Spleen (tissue), 11 donors: ENCODE results near the gene PIP5K1B. TPM values are rescaled to one million over a fixed set of nuclear protein-coding genes. Genes with fewer than 3 reads are reported as not detected.

Experiments
- DNase-seq: peaks from one replicate; pipeline ENCODE4 v3.0.0-alpha.2; 2020
- H3K27ac ChIP-seq, 8 donors: fragments of 200-600 bp; sonication (generic) in 7 of 8; 1 replicate in 4 of 8; 2 replicates in 4 of 8; pipeline versions ENCODE4 v1.5.0 to v1.8.0; 2016 to 2021; ENCODE audit warnings: inconsistent platforms in 4 of 8, mild to moderate bottlenecking in 4 of 8, moderate library complexity in 1 of 8
- H3K27me3 ChIP-seq, 7 donors: fragments of 200-600 bp; sonication (generic) in 6 of 7; replicated peaks in 1 of 7; 1 replicate in 4 of 7; 2 replicates in 3 of 7; pipeline versions ENCODE4 v1.5.0 to v1.8.0; 2016 to 2021; ENCODE audit warnings: inconsistent platforms in 3 of 7, mild to moderate bottlenecking in 1 of 7
- H3K36me3 ChIP-seq, 6 donors: fragments of 200-600 bp; sonication (generic) in 5 of 6; 1 replicate in 4 of 6; 2 replicates in 2 of 6; pipeline versions ENCODE4 v1.5.0 to v1.8.0; 2016 to 2021; ENCODE audit warnings: inconsistent platforms in 2 of 6
- H3K4me1 ChIP-seq, 6 donors: fragments of 200-600 bp; sonication (generic) in 5 of 6; 1 replicate in 3 of 6; 2 replicates in 3 of 6; pipeline versions ENCODE4 v1.5.0 to v1.8.0; 2016 to 2021; ENCODE audit warnings: inconsistent platforms in 3 of 6
- H3K4me3 ChIP-seq, 8 donors: fragments of 200-600 bp; sonication (generic) in 7 of 8; 1 replicate in 4 of 8; 2 replicates in 4 of 8; pipeline versions ENCODE4 v1.5.0 to v1.8.0; 2016 to 2021; ENCODE audit warnings: inconsistent platforms in 4 of 8, mild to moderate bottlenecking in 4 of 8, moderate library complexity in 2 of 8
- H3K9me3 ChIP-seq, 8 donors: fragments of 200-600 bp; sonication (generic) in 7 of 8; 1 replicate in 4 of 8; 2 replicates in 4 of 8; pipeline versions ENCODE4 v1.5.0 to v1.8.0; 2016 to 2021; ENCODE audit warnings: inconsistent platforms in 4 of 8
- POLR2A ChIP-seq, 3 donors: fragments of 450-650 bp; IDR thresholded peaks; one replicate each; pipeline ENCODE4 v1.5.1; 2017; ENCODE audit warnings: antibody characterized with exemption in 3 of 3, mild to moderate bottlenecking in 1 of 3
- POLR2AphosphoS5 ChIP-seq, 3 donors: sonication (generic); formaldehyde crosslinking; IDR thresholded peaks; one replicate each; pipeline ENCODE4 v1.5.1; 2017; ENCODE audit warnings: antibody characterized with exemption in 3 of 3
- WGBS, 5 donors: extraction: QIAGEN DNeasy Blood & Tissue Kit in 3 of 5; methylation state at CpG; one replicate each; pipeline versions ENCODE4 v1.1.5 to v1.1.7; 2013 to 2018; 5-methylcytosine and 5-hydroxymethylcytosine counted together
- intact Hi-C: fragments of 100-400 bp; cut with DNase I; formaldehyde crosslinking; loops from one replicate; pipeline ENCODE4 v1.15.0; 2023; ENCODE audit warnings: low total_unique reads
- polyA plus RNA-seq, 3 donors: library from polyadenylated mRNA; stranded (reverse); fragments of 200-250 nt; gene quantifications; one replicate each; pipeline ENCODE4 v1.2.1, GENCODE V29; 2013
- total RNA-seq, 7 donors: library from RNA; depleted of rRNA in 3 of 7; stranded (reverse); fragments of >200 nt in 3 of 7; fragmentation: NEBNext Ultra II Directional in 4 of 7; extraction: Animal tissue kit (Norgen Biotek cat#: 25700) in 4 of 7; gene quantifications; one replicate each; pipeline versions ENCODE4 v1.1.0 to v1.2.1, GENCODE V29; 2016 to 2021
- TF ChIP-seq, protein P1 (sequence below), 11 experiments: fragments of 200-600 bp in 7 of 11; fragments of 450-650 bp in 4 of 11; sonication (generic) in 4 of 11; IDR thresholded peaks in 8 of 11; conservative IDR thresholded peaks in 3 of 11; 1 replicate in 7 of 11; 2 replicates in 4 of 11; pipeline versions ENCODE4 v1.4.0 to v1.8.0; 2016 to 2021; ENCODE audit warnings: antibody characterized with exemption in 11 of 11, inconsistent platforms in 4 of 11, mild to moderate bottlenecking in 1 of 11
- donor health status: healthy with polysubstance abuse.
- donor health status: DM: no; HTN: no; CAD: no; lungs with moderate emphysema.
- donor health status: DM: no; HTN: no; CAD: no.
- donor health status: Bipolar disorder and iron deficiency.
- donor health status: healthy.
- donor health status: DM: no; HTN: no; CAD: no.
- donor health status: DM: yes; HTN: yes; CAD: no.

The PIP5K1B gene
- total and polyA plus RNA-seq, 10 donors, result 1.5 to 10.3 (median 6.8) TPM

DNA sequence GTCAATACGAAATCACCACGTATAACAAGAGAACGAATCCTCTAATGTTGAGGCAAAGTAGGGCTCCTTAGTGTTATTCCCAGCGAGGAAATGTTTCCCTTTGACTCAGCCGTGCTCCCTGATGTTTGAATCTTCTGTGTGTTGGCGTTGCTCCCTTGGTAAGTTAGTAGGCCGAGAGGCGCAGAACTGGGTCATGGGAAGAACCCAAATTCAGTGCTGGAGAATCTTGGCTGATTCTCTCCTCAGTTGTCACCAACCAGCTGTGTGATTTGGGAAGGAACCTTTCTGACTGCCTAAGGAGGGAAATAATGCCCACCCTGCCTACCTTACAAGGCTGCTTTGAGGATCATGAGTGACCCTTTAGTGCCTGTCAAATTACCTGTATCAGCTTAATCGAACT lies 286.4 kb downstream of the PIP5K1B start:
- no peaks in the 10 kb centered on the region for H3K9me3 ChIP-seq
- peaks cover 0 to 13% (median 7%) of the 10 kb centered on the region in 6 donors for H3K4me1 ChIP-seq
- DNase-seq, result no peak
- H3K27me3 ChIP-seq, result no peaks in the 10 kb centered on the region
- H3K27ac ChIP-seq, result no peak overlapping the region
- intact Hi-C loops, result loop anchor here (10.0 kb wide), 1 partner anchor 147 kb away; no protein-coding TSS in a partner anchor
- H3K4me3 ChIP-seq, result no peak overlapping the region
- no peaks in the 10 kb centered on the region for H3K36me3 ChIP-seq
- TF ChIP-seq, protein P1, sequence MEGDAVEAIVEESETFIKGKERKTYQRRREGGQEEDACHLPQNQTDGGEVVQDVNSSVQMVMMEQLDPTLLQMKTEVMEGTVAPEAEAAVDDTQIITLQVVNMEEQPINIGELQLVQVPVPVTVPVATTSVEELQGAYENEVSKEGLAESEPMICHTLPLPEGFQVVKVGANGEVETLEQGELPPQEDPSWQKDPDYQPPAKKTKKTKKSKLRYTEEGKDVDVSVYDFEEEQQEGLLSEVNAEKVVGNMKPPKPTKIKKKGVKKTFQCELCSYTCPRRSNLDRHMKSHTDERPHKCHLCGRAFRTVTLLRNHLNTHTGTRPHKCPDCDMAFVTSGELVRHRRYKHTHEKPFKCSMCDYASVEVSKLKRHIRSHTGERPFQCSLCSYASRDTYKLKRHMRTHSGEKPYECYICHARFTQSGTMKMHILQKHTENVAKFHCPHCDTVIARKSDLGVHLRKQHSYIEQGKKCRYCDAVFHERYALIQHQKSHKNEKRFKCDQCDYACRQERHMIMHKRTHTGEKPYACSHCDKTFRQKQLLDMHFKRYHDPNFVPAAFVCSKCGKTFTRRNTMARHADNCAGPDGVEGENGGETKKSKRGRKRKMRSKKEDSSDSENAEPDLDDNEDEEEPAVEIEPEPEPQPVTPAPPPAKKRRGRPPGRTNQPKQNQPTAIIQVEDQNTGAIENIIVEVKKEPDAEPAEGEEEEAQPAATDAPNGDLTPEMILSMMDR (IDR thresholded peaks at IDR 0.05 in 8 of 11, conservative IDR thresholded peaks at IDR 0.05 in 3 of 11), result no peak
- TF ChIP-seq POLR2A (IDR thresholded peaks at IDR 0.05) (no peak), POLR2AphosphoS5 (IDR thresholded peaks at IDR 0.05) (no peak)
- WGBS, 5 donors, result 81 to 94% (median 88%) methylated on average over 9 of the region's 9 CpGs

DNA sequence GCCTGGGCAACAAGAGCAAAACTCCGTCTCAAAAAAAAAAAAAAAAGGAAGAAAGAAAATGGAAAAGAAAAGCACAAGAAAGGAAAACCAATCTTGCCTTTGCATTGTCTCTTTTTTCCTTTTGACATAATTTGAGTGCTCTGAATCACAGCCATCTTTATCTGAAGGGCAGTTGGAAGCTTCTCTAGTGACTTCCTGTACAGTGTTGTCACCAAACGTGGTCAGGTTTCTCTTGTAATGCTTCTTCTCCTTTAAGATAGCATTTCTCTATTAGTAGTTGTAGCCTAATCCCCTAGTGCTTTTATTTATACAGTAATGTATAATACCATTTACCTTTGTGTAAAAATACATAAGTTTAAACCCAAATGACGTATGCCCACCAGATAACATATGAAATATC lies 290.7 kb downstream of the PIP5K1B start:
- intact Hi-C loops, result loop anchor here (10.0 kb wide), 1 partner anchor 151 kb away; no protein-coding TSS in a partner anchor
- TF ChIP-seq, protein P1 (IDR thresholded peaks at IDR 0.05 in 8 of 11, conservative IDR thresholded peaks at IDR 0.05 in 3 of 11), result no peak
- no peak for TF ChIP-seq POLR2AphosphoS5 (IDR thresholded peaks at IDR 0.05)
- H3K27ac ChIP-seq, result peak overlapping the region in 1 of 8 donors; percentile 12
- H3K27me3 ChIP-seq, result no peaks in the 10 kb centered on the region
- H3K4me1 ChIP-seq, result peaks cover 0 to 45% (median 13%) of the 10 kb centered on the region in 6 donors
- no peak for DNase-seq
- H3K9me3 ChIP-seq, result no peaks in the 10 kb centered on the region
- H3K4me3 ChIP-seq, result no peak overlapping the region
- 38 to 54% (median 51%) methylated on average over 3 of the region's 3 CpGs for WGBS, 5 donors
- no peaks in the 10 kb centered on the region for H3K36me3 ChIP-seq

DNA sequence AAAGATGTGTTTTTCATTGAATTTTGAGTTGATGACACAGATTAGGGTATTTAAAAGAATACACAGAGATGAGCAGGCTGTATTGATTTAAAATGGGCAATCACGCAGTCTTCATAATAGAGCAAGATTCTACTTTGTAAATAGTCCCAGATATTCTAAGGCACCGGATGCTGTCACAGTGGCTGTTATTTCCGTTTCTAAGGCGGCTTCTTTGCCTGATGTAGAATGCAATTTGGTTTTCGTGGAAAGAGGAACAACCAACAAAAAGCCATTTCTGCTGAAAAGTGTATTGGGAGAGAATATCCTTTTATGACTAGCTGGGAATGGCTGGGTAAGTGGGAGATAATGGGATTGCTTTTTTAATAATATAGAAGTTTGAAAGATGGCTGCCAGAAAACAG lies 291.4 kb downstream of the PIP5K1B start:
- intact Hi-C loops, result loop anchor here (10.0 kb wide), 1 partner anchor 152 kb away; no protein-coding TSS in a partner anchor
- Histone ChIP-seq H3K4me1 (peaks cover 0 to 45% (median 13%) of the 10 kb centered on the region in 6 donors), H3K4me3 (no peak overlapping the region), H3K27me3 (no peaks in the 10 kb centered on the region), H3K27ac (peak overlapping the region in 1 of 8 donors; percentile 12), H3K36me3 (no peaks in the 10 kb centered on the region), H3K9me3 (no peaks in the 10 kb centered on the region)
- TF ChIP-seq POLR2AphosphoS5 (IDR thresholded peaks at IDR 0.05), result no peak
- no peak for TF ChIP-seq POLR2A (IDR thresholded peaks at IDR 0.05)
- TF ChIP-seq, protein P1 (IDR thresholded peaks at IDR 0.05 in 8 of 11, conservative IDR thresholded peaks at IDR 0.05 in 3 of 11), result no peak
- WGBS, 5 donors, result 39 to 66% (median 55%) methylated on average over 5 of the region's 5 CpGs
- DNase-seq, result no peak

DNA sequence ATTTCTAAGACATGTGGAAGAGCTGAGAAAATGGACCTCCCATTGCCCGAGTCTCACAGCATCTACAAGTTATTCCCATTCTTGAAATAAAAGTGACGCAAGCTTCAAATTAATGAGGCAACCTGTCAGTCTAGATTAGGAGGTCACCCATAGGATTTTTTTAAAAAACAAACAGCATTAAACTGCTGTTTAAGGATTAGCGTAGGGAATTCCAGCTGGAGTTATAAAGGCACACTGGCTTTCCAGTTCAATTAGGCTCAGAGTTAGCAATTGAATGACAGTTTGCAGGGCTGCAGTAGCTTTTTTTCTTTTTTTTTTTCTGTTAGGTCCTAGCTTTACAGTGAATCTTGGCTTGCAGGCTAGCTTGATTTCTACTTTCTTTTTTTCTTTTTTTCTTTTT lies 292.6 kb downstream of the PIP5K1B start:
- no peak overlapping the region for H3K27ac ChIP-seq
- TF ChIP-seq, protein P1 (IDR thresholded peaks at IDR 0.05 in 8 of 11, conservative IDR thresholded peaks at IDR 0.05 in 3 of 11), result no peak
- TF ChIP-seq POLR2A (IDR thresholded peaks at IDR 0.05) (no peak), POLR2AphosphoS5 (IDR thresholded peaks at IDR 0.05) (no peak)
- DNase-seq, result no peak
- H3K9me3 ChIP-seq, result no peaks in the 10 kb centered on the region
- intact Hi-C loops, result loop anchor here (10.0 kb wide), 1 partner anchor 153 kb away; no protein-coding TSS in a partner anchor
- no peaks in the 10 kb centered on the region for H3K36me3 ChIP-seq
- WGBS, 5 donors, result 75 to 94% (median 90%) methylated on average over 3 of the region's 3 CpGs
- no peaks in the 10 kb centered on the region for H3K27me3 ChIP-seq
- H3K4me1 ChIP-seq, result peaks cover 0 to 45% (median 13%) of the 10 kb centered on the region in 6 donors
- H3K4me3 ChIP-seq, result no peak overlapping the region
